Panc1 (cell line): ENCODE data around the gene CEP68. TPM values are rescaled to one million over a fixed set of nuclear protein-coding genes. Genes with fewer than 3 reads are reported as not detected.

ENCODE experiments used
- ATAC-seq: fragments of 200-7000 bp; cut with Tn5 transposase; 2 replicates; pipeline ENCODE4 v1.9.1; 2020; ENCODE audit warnings: mild to moderate bottlenecking, moderate library complexity
- BruUV-seq: library from RNA; stranded (reverse); fragments of 400-500 nt; replicated peaks from 2 replicates; lab custom pipeline; 2021; lab: Mats Ljungman, UMichigan
- CTCF ChIA-PET: fragments of 300-600 bp; sonication (Branson Sonifier 250); formaldehyde crosslinking; loops from one replicate; lab custom pipeline; 2022; ENCODE audit warnings: antibody characterized with exemption; lab: Charles Lee
- POLR2A ChIA-PET: fragments of 300-600 bp; sonication (Branson Sonifier 250); formaldehyde crosslinking; loops from one replicate; lab custom pipeline; 2022; ENCODE audit warnings: antibody characterized with exemption; lab: Charles Lee
- DNase-seq: peaks from one replicate; pipeline ENCODE4 v3.0.0-alpha.2; 2010; ENCODE audit warnings: low read depth, low spot score
- H3K27ac ChIP-seq: 2 replicates; pipeline ENCODE4 v1.5.1; 2011; ENCODE audit warnings: mild to moderate bottlenecking, low read length, inconsistent platforms
- H3K27me3 ChIP-seq: fragments of 200-500 bp; sonication (Bioruptor generic); 2 replicates; pipeline ENCODE4 v1.6.0; 2014; ENCODE audit warnings: low read length, inconsistent platforms; ENCODE audit not compliant: control insufficient read depth, insufficient read depth
- H3K36me3 ChIP-seq: fragments of 200-500 bp; sonication (Bioruptor generic); 2 replicates; pipeline ENCODE4 v1.5.1; 2014; ENCODE audit warnings: inconsistent platforms, mild to moderate bottlenecking, low read length, moderate library complexity; ENCODE audit not compliant: control insufficient read depth, insufficient read depth
- H3K4me1 ChIP-seq: 2 replicates; pipeline ENCODE4 v1.5.1; 2011; ENCODE audit warnings: inconsistent platforms, mild to moderate bottlenecking, low read length, moderate library complexity; ENCODE audit not compliant: control insufficient read depth, insufficient read depth
- H3K4me3 ChIP-seq, 2 experiments: 2 replicates each; pipeline ENCODE4 v1.5.1; 2011 to 2012; ENCODE audit warnings: low read depth in 2 of 2, low read length in 2 of 2, mild to moderate bottlenecking in 2 of 2, inconsistent platforms in 1 of 2, moderate library complexity in 1 of 2
- H3K9me3 ChIP-seq: fragments of 200-500 bp; sonication (Bioruptor generic); 2 replicates; pipeline ENCODE4 v1.5.1; 2014; ENCODE audit warnings: low read depth, mild to moderate bottlenecking, inconsistent platforms, low read length, moderate library complexity; ENCODE audit not compliant: control insufficient read depth, insufficient read depth
- POLR2AphosphoS5 ChIP-seq: IDR thresholded peaks from 2 replicates; pipeline ENCODE4 v1.6.1; 2012; ENCODE audit warnings: mild to moderate bottlenecking, low read depth, low read length, moderate library complexity
- SIN3A ChIP-seq: IDR thresholded peaks from 2 replicates; pipeline ENCODE4 v1.6.1; 2012; ENCODE audit warnings: low read depth, mild to moderate bottlenecking, low read length, moderate library complexity, borderline replicate concordance; ENCODE audit not compliant: insufficient read depth
- TCF7L2 ChIP-seq: IDR thresholded peaks from 2 replicates; pipeline ENCODE4 v1.6.1; 2011; ENCODE audit warnings: mild to moderate bottlenecking, low read depth, low read length, inconsistent platforms
- in situ Hi-C: cut with HindIII; loops from 2 replicates; pipeline ENCODE4 v1.10.0; 2016; ENCODE audit warnings: low sequenced_read_pairs, low pct_unique_long_range_greater_than_20kb
- intact Hi-C: fragments of 100-400 bp; cut with micrococcal nuclease; formaldehyde crosslinking; loops from one replicate; pipeline ENCODE4 v1.10.0; 2022; ENCODE audit not compliant: unreplicated experiment
- total RNA-seq: library from RNA; stranded (reverse); gene quantifications from one replicate; pipeline ENCODE4 v1.2.1, GENCODE V29; 2021; ENCODE audit not compliant: unreplicated experiment
- TF ChIP-seq, protein P1 (sequence below), 2 experiments: IDR thresholded peaks; 2 replicates each; pipeline ENCODE4 v1.6.1; 2011 to 2012; ENCODE audit warnings: low read depth in 2 of 2, control low read depth in 1 of 2, low read length in 1 of 2, mild to moderate bottlenecking in 1 of 2, moderate library complexity in 1 of 2; ENCODE audit not compliant: insufficient read depth in 1 of 2
- TF ChIP-seq, protein P2 (sequence below): fragments of 450-650 bp; IDR thresholded peaks from 2 replicates; pipeline ENCODE4 v1.5.1; 2017; ENCODE audit warnings: mild to moderate bottlenecking

Gene CEP68
- total RNA-seq, 1 experiment from 2014 or later = 13.3 TPM

DNA sequence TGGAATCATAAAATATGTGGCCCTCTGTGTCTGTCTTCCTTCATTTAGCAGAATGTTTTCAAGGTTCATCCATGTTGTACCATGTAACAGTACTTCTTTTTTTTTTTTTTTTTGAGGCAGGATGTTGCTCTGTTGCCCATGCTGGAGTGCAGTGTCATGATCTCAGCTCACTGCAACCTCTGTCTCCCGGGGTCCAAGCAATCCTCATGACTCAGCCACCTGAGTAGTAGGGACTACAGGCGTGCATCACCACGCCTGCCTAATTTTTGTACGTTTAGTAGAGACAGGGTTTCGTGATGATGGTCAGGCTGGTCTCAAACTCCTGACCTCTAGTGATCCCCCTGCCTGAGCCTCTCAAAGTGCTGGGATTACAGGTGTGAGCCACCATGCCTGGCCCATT lies 42.5 kb downstream of the CEP68 start:
- ATAC-seq (no peak), DNase-seq (no peak)
- Histone ChIP-seq H3K9me3 (no peaks in the 10 kb centered on the region), H3K36me3 (peaks cover 20% of the 10 kb centered on the region), H3K27me3 (no peaks in the 10 kb centered on the region), H3K27ac (no peak overlapping the region), H3K4me3 (no peak overlapping the region), H3K4me1 (no peaks in the 10 kb centered on the region)
- no TSS peak for BruUV-seq
- TF ChIP-seq SIN3A (no peak), POLR2AphosphoS5 (no peak)
- TF ChIP-seq, protein P1, sequence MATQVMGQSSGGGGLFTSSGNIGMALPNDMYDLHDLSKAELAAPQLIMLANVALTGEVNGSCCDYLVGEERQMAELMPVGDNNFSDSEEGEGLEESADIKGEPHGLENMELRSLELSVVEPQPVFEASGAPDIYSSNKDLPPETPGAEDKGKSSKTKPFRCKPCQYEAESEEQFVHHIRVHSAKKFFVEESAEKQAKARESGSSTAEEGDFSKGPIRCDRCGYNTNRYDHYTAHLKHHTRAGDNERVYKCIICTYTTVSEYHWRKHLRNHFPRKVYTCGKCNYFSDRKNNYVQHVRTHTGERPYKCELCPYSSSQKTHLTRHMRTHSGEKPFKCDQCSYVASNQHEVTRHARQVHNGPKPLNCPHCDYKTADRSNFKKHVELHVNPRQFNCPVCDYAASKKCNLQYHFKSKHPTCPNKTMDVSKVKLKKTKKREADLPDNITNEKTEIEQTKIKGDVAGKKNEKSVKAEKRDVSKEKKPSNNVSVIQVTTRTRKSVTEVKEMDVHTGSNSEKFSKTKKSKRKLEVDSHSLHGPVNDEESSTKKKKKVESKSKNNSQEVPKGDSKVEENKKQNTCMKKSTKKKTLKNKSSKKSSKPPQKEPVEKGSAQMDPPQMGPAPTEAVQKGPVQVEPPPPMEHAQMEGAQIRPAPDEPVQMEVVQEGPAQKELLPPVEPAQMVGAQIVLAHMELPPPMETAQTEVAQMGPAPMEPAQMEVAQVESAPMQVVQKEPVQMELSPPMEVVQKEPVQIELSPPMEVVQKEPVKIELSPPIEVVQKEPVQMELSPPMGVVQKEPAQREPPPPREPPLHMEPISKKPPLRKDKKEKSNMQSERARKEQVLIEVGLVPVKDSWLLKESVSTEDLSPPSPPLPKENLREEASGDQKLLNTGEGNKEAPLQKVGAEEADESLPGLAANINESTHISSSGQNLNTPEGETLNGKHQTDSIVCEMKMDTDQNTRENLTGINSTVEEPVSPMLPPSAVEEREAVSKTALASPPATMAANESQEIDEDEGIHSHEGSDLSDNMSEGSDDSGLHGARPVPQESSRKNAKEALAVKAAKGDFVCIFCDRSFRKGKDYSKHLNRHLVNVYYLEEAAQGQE (IDR thresholded peaks at IDR 0.05; ENCODE audit: insufficient read depth in 1 of 2, low read depth in 2 of 2, low read length in 1 of 2) = no peak
- POLR2A ChIA-PET = no interaction called here
- intact Hi-C loops (no loop called here), in situ Hi-C loops (no loop called here)
- CTCF ChIA-PET = interaction anchor here (0.6 kb wide), 1 partner anchor 72 kb away, joined by 6 read pairs; no protein-coding TSS in a partner anchor

DNA sequence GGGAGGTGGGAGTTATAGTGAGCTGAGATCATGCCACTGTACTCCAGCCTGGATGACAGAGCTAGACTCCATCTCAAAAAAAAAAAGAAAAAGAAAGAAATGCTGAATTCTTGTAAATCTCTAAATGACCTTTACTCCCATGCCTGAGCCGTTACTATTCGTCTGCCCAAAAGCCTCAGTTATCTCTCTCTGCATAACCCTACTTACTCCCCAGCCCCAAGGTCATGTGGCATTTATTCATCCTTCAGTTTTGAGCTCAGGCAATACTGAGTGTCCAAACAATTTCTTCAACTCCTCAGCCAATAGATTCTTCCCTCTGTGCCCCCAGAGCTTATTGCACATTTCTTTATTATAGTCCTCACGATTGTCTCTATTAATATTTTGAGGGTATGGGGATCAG lies 44.9 kb downstream of the CEP68 start:
- DNase-seq (no peak), ATAC-seq (no peak)
- in situ Hi-C loops = no loop called here
- Histone ChIP-seq H3K27ac (no peak overlapping the region), H3K4me1 (no peaks in the 10 kb centered on the region), H3K36me3 (peaks cover 20% of the 10 kb centered on the region), H3K27me3 (no peaks in the 10 kb centered on the region), H3K9me3 (no peaks in the 10 kb centered on the region), H3K4me3 (no peak overlapping the region)
- intact Hi-C loops = no loop called here
- no TSS peak for BruUV-seq
- ChIA-PET POLR2A (no interaction called here), CTCF (interaction anchor here (0.7 kb wide), 1 partner anchor 40 kb away, joined by 3 read pairs; no protein-coding TSS in a partner anchor)
- no peak for TF ChIP-seq SIN3A
- TF ChIP-seq TCF7L2 = no peak
- TF ChIP-seq POLR2AphosphoS5 = no peak
- TF ChIP-seq, protein P2, sequence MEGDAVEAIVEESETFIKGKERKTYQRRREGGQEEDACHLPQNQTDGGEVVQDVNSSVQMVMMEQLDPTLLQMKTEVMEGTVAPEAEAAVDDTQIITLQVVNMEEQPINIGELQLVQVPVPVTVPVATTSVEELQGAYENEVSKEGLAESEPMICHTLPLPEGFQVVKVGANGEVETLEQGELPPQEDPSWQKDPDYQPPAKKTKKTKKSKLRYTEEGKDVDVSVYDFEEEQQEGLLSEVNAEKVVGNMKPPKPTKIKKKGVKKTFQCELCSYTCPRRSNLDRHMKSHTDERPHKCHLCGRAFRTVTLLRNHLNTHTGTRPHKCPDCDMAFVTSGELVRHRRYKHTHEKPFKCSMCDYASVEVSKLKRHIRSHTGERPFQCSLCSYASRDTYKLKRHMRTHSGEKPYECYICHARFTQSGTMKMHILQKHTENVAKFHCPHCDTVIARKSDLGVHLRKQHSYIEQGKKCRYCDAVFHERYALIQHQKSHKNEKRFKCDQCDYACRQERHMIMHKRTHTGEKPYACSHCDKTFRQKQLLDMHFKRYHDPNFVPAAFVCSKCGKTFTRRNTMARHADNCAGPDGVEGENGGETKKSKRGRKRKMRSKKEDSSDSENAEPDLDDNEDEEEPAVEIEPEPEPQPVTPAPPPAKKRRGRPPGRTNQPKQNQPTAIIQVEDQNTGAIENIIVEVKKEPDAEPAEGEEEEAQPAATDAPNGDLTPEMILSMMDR = no peak
- TF ChIP-seq, protein P1 (IDR thresholded peaks at IDR 0.05; ENCODE audit: insufficient read depth in 1 of 2, low read depth in 2 of 2, low read length in 1 of 2) = no peak
